ENCODE measurements around the gene RTN4R. TPM values are rescaled to one million over a fixed set of nuclear protein-coding genes. Genes with fewer than 3 reads are reported as not detected.
A peak's percentile ranks its signal among the peaks of the same experiment; 100 is the strongest.
"Not testable (repeated sequence)": the region's sequence is repeated elsewhere in the genome, so short reads cannot be mapped to it uniquely, and the experiment has no call there.

RTN4R gene
- total and polyA plus RNA-seq, 5 experiments from 2014 or later = 4.3 to 5.6 (median 5.0) TPM

DNA sequence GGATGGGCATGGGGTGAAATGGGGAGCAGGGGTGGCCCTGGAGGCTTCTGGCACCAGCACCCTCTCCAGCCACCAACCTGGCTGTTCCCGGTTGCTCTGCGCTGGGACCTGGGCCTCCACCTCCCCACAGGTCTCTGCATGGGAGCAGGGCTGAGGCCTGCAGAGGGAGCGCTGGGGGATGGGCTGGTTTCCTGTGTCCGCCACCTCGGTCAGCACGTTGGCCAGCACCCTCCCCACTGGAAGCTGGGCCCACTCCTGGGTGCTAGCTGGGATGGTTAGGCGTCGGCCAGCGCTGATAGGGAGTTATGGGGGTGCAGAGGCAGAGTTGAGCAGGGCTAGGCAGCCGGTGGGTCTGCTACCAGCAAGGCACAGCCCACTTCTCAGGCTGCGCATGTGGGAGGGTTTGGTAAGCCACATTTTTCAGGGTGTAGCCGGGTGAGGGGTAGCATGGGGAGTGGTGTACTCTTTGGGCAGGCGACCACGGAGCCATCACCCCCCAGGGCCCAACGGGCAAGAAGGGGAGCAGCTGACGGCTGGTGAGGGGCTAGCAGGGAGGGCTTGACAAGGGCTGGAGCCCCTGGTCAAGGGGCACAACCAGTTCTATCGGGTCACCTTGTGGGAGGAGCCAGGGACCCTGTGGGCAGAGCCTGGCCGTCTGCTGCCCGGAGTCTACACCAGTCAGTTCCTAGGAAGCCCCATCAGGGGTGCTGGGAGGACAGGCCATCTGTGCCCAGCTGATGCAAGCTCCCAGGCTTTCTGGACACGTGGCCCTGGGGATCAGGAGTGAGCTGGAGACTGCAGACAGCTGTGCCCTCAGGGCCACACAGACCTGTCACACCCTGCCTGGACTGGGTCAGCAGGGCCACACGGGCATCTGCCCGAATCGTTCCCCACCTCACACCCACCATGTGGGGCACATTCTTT lies 2.3 kb upstream of the RTN4R start:
- DNase-seq, H3K9me3 Mint-ChIP-seq, H3K27me3 Mint-ChIP-seq, H3K36me3 Mint-ChIP-seq, H3K27ac Mint-ChIP-seq, POLR2A ChIA-PET, ATAC-seq: not testable (repeated sequence)
- peaks cover 7 to 14% (median 11%) of the 10 kb centered on the region in 4 donors for H3K4me1 Mint-ChIP-seq
- peak overlapping the region in 1 of 10 donors; percentile 7 for H3K4me3 Mint-ChIP-seq

GRCh38 chr22:20269673-20270072 lies 1.6 kb upstream of the RTN4R start:
- H3K9me3 Mint-ChIP-seq, DNase-seq, ATAC-seq, H3K27me3 Mint-ChIP-seq, POLR2A ChIA-PET, H3K36me3 Mint-ChIP-seq, H3K27ac Mint-ChIP-seq: not testable (repeated sequence)
- H3K4me3 Mint-ChIP-seq = peak overlapping the region in 1 of 10 donors; percentile 37
- H3K4me1 Mint-ChIP-seq = peaks cover 7 to 14% (median 11%) of the 10 kb centered on the region in 4 donors

DNA sequence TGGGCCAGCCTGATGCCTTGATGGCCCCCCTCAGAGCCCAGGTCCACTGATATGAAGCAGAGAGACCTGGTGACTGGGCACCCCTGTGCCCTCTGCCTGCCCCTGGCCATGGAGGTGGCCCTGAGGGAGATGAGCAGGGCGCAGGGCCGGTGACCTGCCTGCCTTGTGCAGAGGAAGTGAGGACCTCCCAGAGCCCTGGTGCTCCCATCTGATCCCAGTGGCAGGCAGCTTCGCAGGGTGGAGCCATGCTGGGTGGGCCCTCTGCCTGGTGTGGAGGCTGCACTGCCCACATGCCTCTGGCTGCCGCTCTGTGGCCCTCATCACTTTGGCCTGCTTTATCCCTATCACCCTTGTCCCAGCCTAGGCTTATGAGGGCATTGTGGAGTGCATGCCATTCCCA lies 1.1 kb upstream of the RTN4R start:
- H3K4me3 Mint-ChIP-seq = peak overlapping the region in 7 of 10 donors; percentile 62 to 86 (median 72)
- POLR2A ChIA-PET = interaction anchor here (1.1 kb wide), 1 partner anchor 24 kb away, joined by 4 read pairs; no protein-coding TSS in a partner anchor
- peak overlapping the region in 1 of 10 donors; percentile 79 for H3K27ac Mint-ChIP-seq
- not testable (repeated sequence) for H3K27me3 Mint-ChIP-seq, ATAC-seq, DNase-seq, H3K36me3 Mint-ChIP-seq, H3K9me3 Mint-ChIP-seq
- peaks cover 7 to 18% (median 11%) of the 10 kb centered on the region in 4 donors for H3K4me1 Mint-ChIP-seq

GRCh38 chr22:20267441-20268278 lies 458 bp downstream of the RTN4R start:
- Mint-ChIP-seq H3K36me3 (no peaks in the 10 kb centered on the region), H3K4me3 (peak overlapping the region; percentile 15 to 82 (median 66)), H3K27me3 (no peaks in the 10 kb centered on the region), H3K27ac (peak overlapping the region in 3 of 10 donors; percentile 10 to 22 (median 22)), H3K4me1 (peaks cover 7 to 22% (median 12%) of the 10 kb centered on the region in 4 donors), H3K9me3 (peaks cover 0 to 2% (median 0%) of the 10 kb centered on the region in 9 donors)
- POLR2A ChIA-PET = no interaction called here
- DNase-seq (no peak), ATAC-seq (peak; percentile 34 to 49)

GRCh38 chr22:20266667-20267440 lies 1.3 kb downstream of the RTN4R start:
- POLR2A ChIA-PET, H3K9me3 Mint-ChIP-seq, H3K36me3 Mint-ChIP-seq, H3K27me3 Mint-ChIP-seq: not testable (repeated sequence)
- Mint-ChIP-seq H3K4me1 (peaks cover 7 to 22% (median 12%) of the 10 kb centered on the region in 4 donors), H3K27ac (peak overlapping the region in 7 of 10 donors; percentile 16 to 83 (median 63)), H3K4me3 (peak overlapping the region; percentile 65 to 85 (median 74))
- DNase-seq = peak in 2 of 10 donors; percentile 18 to 19
- ATAC-seq = peak; percentile 14 to 30

- H3K27ac Mint-ChIP-seq = peak overlapping the region in 5 of 10 donors; percentile 24 to 83 (median 66)
Observed at GRCh38 chr22:20265772-20266666, 2.1 kb downstream of the RTN4R start.

DNA sequence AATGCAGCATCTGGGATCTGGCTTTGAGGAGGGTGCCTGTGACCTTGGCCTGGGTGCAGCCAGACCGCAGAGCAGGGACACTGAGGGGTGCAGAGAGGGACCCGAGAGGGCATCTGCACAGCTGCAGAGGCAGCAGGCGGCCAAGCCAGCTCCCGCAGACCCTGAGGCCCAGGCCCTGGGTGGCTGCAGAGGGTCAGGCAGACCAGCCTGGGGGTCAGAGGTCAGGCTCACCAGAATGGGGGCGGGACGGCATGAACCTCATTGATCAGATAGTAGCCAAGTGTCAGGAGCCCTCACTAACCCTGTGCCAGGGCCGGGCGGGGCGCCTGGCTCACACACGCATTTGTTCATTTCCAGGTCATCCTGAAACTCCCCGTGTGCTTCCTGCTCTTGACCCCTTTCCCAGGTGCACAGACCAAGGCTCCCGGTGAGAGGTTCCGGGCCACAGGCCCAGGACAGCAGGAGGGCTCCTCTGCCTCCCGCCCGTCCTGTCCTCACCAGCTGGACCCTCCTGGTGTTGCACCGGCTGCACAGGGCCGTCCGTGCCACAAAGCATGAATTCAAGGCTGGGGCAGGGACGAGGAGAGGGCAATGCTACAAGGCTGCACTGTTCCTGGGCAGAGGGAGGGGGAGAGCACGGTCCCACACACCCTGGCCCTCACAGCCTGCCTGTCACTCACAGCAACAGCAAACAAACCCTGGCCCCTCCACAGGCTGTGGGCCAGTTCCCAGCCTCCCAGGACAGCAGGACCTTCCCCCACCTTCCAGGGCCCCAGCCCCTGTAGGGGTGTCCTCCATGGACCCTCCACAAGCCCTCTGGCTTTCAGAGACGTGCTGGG lies 3.3 kb downstream of the RTN4R start:
- peaks cover 7 to 22% (median 12%) of the 10 kb centered on the region in 4 donors for H3K4me1 Mint-ChIP-seq
- H3K4me3 Mint-ChIP-seq = peak overlapping the region in 3 of 10 donors; percentile 6 to 67 (median 63)
- DNase-seq = no peak
- no peak for ATAC-seq
- no peaks in the 10 kb centered on the region for H3K36me3 Mint-ChIP-seq
- POLR2A ChIA-PET = interaction anchor here (0.5 kb wide), 1 partner anchor 340 kb away, joined by 6 read pairs; no protein-coding TSS in a partner anchor
- H3K27me3 Mint-ChIP-seq = no peaks in the 10 kb centered on the region
- H3K9me3 Mint-ChIP-seq = peaks cover 0 to 2% (median 0%) of the 10 kb centered on the region in 9 donors
- H3K27ac Mint-ChIP-seq = peak overlapping the region in 4 of 10 donors; percentile 15 to 48 (median 28)

More at GRCh38 chr22:20265772-20266666, 2.1 kb downstream of the RTN4R start:
- DNase-seq, H3K36me3 Mint-ChIP-seq, H3K9me3 Mint-ChIP-seq, H3K27me3 Mint-ChIP-seq, ATAC-seq, POLR2A ChIA-PET: not testable (repeated sequence)
- Mint-ChIP-seq H3K4me1 (peaks cover 7 to 22% (median 12%) of the 10 kb centered on the region in 4 donors), H3K4me3 (peak overlapping the region; percentile 61 to 85 (median 72))

- POLR2A ChIA-PET, H3K36me3 Mint-ChIP-seq, H3K27me3 Mint-ChIP-seq, DNase-seq, ATAC-seq, H3K9me3 Mint-ChIP-seq, H3K4me3 Mint-ChIP-seq: not testable (repeated sequence)
- Mint-ChIP-seq H3K27ac (peak overlapping the region in 5 of 10 donors; percentile 15 to 59 (median 37)), H3K4me1 (peaks cover 3 to 18% (median 11%) of the 10 kb centered on the region in 4 donors)
Observed at GRCh38 chr22:20263404-20264281, 4.5 kb downstream of the RTN4R start.

DNA sequence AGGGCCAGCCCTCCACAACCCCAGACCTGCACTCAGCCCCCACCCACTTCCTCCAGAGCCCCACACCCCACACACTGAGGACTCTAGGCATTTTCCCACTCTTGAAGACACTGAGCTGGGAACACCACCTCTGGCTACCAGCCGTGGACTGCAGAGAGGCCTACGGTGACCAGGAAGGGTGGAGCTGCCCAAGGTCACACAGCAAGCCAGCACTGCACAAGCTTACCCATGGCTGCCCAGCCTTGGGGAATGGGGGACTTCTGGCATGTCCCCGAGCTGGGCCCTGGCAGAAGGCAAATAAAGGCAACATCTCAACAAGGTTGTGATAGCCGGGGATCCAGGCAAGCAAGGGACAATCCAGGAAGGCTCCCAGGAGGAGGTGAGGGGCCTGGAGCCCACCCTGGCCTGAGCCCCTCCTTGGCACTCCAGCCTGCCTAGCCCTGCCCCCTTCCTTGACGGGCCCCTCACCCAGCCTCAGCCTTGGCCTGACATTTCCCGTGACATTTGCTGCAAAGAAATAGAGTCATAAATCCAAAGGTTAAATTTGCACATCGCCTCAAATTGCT lies 5.5 kb downstream of the RTN4R start:
- Mint-ChIP-seq H3K27ac (peak overlapping the region in 1 of 10 donors; percentile 66), H3K4me3 (no peak overlapping the region), H3K9me3 (peaks cover 0 to 2% (median 0%) of the 10 kb centered on the region in 9 donors), H3K36me3 (no peaks in the 10 kb centered on the region), H3K27me3 (no peaks in the 10 kb centered on the region), H3K4me1 (peaks cover 2 to 17% (median 10%) of the 10 kb centered on the region in 4 donors)
- POLR2A ChIA-PET = no interaction called here
- ATAC-seq (no peak), DNase-seq (no peak)
